Left colon (tissue), 2 donors: Measurements from ENCODE around the gene SLC4A1. TPM values are rescaled to one million over a fixed set of nuclear protein-coding genes. Genes with fewer than 3 reads are reported as not detected.

Experiments used
- ATAC-seq: fragments of 200-7000 bp; cut with Tn5 transposase; one replicate; pipeline ENCODE4 v1.9.1; 2020; ENCODE audit warnings: mild to moderate bottlenecking, moderate library complexity
- DNase-seq, 2 donors: peaks; one replicate each; pipeline ENCODE4 v3.0.0-alpha.2; 2020
- intact Hi-C, 2 donors: fragments of 100-400 bp; cut with DNase I in 1 of 2; cut with micrococcal nuclease in 1 of 2; formaldehyde crosslinking; loops; one replicate each; pipeline versions ENCODE4 v1.11.2 to v1.14.0; 2022; cut with DNase I, micrococcal nuclease
- microRNA-seq, 2 donors: library from miRNA; unstranded; fragments of <30 nt; microRNA quantifications; one replicate each; pipeline versions ENCODE4 v1.1.0 to v1.2.0, GENCODE V29; 2020
- total RNA-seq, 2 donors: library from RNA; stranded (reverse); fragmentation: NEBNext Ultra II Directional; extraction: Animal tissue kit (Norgen Biotek cat#: 25700); gene quantifications; one replicate each; pipeline ENCODE4 v1.2.1, GENCODE V29; 2021
- donor health status: DM: no; HTN: no; CAD: no.
- donor health status: DM: yes; HTN: yes; CAD: no.

Gene SLC4A1
- total RNA-seq, 2 donors from 2014 or later, result not detected

- intact Hi-C loops, result no loop called here
- peak; percentile 45 for ATAC-seq
- DNase-seq, result peak; percentile 61 to 78
Measured at GRCh38 chr17:44198721-44199552, 69.0 kb downstream of the SLC4A1 start.

Small RNA genes lying within 50 kb of the gene (microRNA-seq; reads per million reads assigned to microRNA genes)
- 0 reads per million in 2 donors for gene MIR6782

Other genes starting within 250 kb of the SLC4A1 start
- gene LSM12, start 201.5 kb downstream of the SLC4A1 start, total RNA-seq, result 10 to 100 TPM; 43.4 to 59.7 TPM
- 10 to 100 TPM; 31.2 to 38.2 TPM for gene G6PC3, start 197.4 kb downstream of the SLC4A1 start, total RNA-seq
- gene HDAC5, start 144.5 kb downstream of the SLC4A1 start, total RNA-seq, result 10 to 100 TPM; 13.8 to 42.8 TPM
- gene HROB, start 126.2 kb downstream of the SLC4A1 start, total RNA-seq, result 1 to 10 TPM in 1 of 2 donors, under 1 TPM in 1; 0.78 to 3.6 TPM
- under 1 TPM in 1 of 2 donors, not detected in 1; 0.56 TPM for gene ASB16, start 97.4 kb downstream of the SLC4A1 start, total RNA-seq
- 10 to 100 TPM; 44.8 to 51.8 TPM for gene TMUB2, start 81.2 kb downstream of the SLC4A1 start, total RNA-seq
- 10 to 100 TPM; 80.0 to 82.3 TPM for gene ATXN7L3, start 68.3 kb downstream of the SLC4A1 start, total RNA-seq
- gene UBTF, start 48.5 kb downstream of the SLC4A1 start, total RNA-seq, result 10 to 100 TPM; 61.1 to 69.6 TPM
- 1 to 10 TPM in 1 of 2 donors, under 1 TPM in 1; 0.46 to 1.5 TPM for gene RUNDC3A, start 40.5 kb upstream of the SLC4A1 start, total RNA-seq
- 100 to 1,000 TPM; 137 to 148 TPM for gene SLC25A39, start 56.7 kb upstream of the SLC4A1 start, total RNA-seq
- gene GRN, start 77.2 kb upstream of the SLC4A1 start, total RNA-seq, result 100 to 1,000 TPM; 439 to 572 TPM
- under 1 TPM; 0.24 to 0.67 TPM for gene FAM171A2, start 95.7 kb upstream of the SLC4A1 start, total RNA-seq
- gene ITGA2B, start 121.5 kb upstream of the SLC4A1 start, total RNA-seq, result under 1 TPM; 0.37 to 0.39 TPM
- gene GPATCH8, start 235.3 kb upstream of the SLC4A1 start, total RNA-seq, result 10 to 100 TPM; 29.1 to 33.7 TPM